ENCODE measurements around the gene P2RX6. TPM values are rescaled to one million over a fixed set of nuclear protein-coding genes. Genes with fewer than 3 reads are reported as not detected.
A peak's percentile ranks its signal among the peaks of the same experiment; 100 is the strongest.
"Not testable (repeated sequence)": the region's sequence is repeated elsewhere in the genome, so short reads cannot be mapped to it uniquely, and the experiment has no call there.

P2RX6 gene
- total RNA-seq, 1 experiment from 2014 or later = 2.8 TPM

- no peak for DNase-seq (ENCODE audit: low spot score)
Observed at GRCh38 chr22:20994128-20994901, 20.6 kb upstream of the P2RX6 start.

GRCh38 chr22:20994902-20995241 is 20.1 kb upstream of the P2RX6 start:
- no peak for DNase-seq (ENCODE audit: low spot score)

DNA sequence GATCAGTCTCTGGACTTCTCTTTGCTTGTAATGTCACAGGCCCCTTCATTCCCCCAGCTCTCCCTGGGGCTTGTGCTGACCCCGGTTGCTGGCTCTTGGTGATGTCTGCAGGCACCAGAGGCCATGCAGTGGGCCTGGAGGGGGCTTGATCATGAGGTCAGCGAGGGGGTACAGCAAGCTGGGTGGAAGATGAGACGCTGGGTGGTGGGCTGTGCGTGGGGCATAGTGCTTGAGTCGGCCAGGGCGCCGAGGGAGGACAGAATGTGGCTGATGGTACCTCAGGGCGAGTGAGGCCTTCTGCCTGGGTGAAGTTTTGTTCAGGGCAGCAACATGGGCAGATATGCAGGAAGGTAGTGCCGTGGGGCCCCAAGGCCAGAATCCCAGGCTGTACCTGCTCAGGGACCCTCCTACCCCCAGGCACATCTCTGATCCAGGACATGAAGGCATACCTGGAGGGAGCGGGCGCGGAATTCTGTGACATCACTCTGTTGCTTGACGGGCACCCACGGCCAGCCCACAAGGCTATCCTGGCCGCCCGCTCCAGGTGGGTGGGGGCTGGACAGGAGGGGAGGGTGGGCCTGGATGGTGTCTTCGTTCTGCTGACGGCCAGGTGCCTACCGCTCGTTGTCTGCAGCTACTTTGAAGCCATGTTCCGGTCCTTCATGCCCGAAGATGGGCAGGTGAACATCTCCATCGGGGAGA is 19.5 kb upstream of the P2RX6 start:
- DNase-seq (ENCODE audit: low spot score) = no peak

- no peak for DNase-seq (ENCODE audit: low spot score)
Observed at GRCh38 chr22:20996031-20996410, 18.9 kb upstream of the P2RX6 start.

GRCh38 chr22:20996598-20997535 is 18.1 kb upstream of the P2RX6 start:
- DNase-seq (ENCODE audit: low spot score) = no peak

DNA sequence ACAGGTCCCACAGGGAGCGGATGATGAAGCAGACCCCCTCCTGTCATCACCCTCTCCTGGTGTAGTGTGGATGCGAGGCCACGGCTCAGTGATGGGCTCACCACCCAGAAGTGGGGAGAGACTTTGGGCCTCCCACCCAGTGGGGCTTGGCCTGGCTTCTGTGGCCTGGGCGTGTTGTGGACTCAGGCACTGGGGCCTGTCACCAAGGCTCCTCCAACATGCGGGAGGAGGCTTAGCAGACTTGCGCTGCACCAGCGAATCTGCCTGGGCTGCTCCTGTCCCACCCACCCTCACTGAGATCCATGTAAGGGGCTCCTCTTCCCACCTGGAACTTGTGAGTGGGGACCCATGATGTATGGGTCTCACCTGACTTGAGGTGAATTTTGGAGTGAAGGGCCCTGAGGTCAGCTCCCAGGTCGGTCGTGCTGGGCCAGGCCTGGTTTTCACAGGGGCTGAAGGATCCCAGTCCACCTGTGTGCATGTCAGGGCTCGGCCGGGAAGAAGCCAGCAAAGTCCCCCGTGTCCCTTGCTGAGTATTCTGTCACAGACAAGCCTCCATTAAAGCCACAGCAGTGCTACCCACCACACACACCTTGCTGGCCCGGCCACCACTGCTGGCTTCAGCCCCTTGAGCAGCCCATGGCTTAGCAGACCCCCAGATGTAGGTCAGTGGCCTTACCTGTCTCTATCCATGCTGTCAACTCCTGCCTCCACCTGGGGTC is 17.3 kb upstream of the P2RX6 start:
- no peak for DNase-seq (ENCODE audit: low spot score)

DNA sequence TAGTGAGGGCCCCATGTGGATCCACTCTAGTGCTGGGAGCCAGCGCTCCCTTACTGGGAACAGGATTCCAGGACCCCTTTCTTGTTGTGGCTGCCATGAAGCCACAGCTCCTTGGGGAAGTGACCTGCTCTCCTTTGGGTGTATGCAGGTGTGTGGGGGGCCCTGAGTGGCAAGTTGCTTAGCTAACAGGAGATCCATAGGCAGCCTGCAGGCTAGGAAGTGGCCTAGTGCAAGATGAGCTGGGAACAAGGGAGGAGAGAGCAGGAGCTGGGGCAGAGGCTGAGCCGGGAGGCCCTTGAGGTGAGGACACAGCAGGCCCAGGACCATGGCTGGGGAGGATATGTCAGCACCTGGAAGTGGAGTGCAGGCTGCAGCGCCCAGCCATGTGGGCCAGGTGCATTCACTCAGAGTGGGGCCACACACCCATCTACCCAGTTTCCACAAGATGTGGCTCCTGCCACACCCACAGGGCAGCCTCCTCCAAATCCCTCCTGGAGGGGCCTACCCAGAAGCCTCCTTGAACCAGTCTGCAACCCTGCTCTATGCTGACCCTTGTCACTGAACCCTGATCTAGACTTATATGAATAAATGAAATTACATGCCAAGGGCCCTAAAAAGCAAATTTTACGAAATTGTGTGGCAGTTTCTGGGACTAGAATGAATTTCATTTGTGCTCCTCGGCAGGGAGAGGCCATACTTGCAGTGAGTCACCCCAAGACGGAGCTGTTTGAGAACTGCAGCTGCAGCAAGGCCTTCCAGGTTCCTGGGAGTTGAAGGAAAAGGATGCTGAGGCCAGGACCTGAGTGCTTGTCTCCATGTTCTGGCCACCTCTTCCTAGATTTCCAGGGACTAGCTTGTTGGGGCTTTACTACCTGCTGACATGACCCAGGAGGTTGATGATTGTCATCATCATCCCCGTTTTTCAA is 16.3 kb upstream of the P2RX6 start:
- no peak for DNase-seq (ENCODE audit: low spot score)

DNA sequence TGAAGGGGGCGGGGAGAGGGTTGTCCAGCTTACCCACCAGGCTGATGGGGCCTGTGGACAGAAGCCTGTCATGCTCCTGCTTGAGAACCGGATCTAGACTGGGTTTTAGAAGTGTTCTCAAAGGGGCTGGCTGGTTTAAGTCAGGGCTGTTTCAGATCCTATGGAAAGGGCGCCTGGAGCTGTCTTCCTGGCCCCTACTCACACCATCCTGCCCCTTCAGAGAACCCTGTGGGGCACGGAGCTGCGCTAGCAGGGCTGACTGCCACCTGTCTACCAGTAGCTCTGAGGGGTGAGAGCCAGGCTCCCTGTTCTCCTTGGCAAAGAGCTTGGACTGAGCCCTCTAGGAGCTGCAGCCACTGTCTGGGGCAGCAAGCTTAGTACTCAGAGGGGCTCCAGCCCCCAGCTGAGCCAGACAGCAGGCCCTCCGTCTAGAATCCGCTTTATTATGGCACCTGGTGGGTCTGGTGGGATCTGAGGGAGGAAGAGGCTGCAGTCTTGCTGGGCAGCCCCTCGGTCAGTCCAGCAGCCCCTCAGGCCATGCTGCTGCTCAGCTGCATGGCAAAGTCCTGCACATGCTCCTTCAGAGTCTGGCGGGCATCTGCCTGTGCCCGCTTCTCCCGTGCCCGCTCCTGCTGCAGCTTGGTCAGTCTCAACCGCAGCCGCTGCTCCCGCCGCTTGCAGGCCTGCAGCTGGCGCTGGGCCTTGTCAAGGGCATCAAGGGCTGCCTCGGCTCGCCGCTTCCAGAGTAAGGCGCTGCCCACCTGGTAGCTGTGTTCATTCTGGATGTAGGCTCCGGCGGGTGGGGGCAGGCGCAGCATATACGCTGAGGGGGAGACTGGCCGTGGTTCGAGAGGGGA is 15.4 kb upstream of the P2RX6 start:
- DNase-seq (ENCODE audit: low spot score) = no peak

DNA sequence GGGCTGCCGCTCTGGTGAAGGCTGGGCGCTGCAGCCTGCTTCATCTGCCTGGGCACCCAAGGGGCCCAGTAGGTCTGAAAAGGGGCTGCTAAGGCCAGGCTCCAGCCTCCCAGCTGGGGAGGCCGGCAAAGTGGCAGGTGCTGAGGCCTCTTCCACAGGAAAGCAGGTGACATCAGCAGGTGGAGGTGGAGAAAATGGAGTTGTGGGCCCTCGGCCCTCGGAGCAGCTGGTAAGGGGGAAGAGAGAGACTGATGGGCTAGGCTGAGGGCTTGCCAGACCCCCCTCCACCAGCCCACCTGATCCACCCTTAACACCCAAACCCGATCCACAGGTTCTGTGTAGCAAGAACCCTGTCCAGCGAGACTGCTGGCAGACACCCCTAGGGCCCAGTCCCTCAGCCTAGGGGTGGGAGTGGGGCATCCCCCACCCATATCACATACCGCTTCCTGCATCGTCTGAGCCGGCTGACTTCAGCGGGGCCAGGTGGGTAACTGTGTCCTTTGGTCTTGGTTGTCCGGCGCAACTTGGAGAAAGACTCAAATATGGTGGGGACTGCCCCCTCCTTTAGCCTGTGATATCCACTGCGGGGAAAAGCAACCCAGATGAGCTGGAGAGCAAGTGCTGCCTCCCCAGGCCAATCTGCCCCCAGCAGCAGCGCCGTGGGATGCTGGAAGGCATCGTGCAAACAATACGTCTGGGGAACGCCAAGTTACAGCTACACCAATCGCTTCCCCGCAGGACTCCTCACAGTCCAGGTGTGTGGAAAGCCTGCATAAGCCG is 14.6 kb upstream of the P2RX6 start:
- no peak for DNase-seq (ENCODE audit: low spot score)

GRCh38 chr22:21000987-21001600 is 13.9 kb upstream of the P2RX6 start:
- DNase-seq (ENCODE audit: low spot score) = no peak

GRCh38 chr22:21001601-21002325 is 13.2 kb upstream of the P2RX6 start, which contains the start of gene THAP7:
THAP7 (minus strand) TSS chr22:21002118; CDS start chr22:21001911, 207 bp downstream.
- DNase-seq (ENCODE audit: low spot score) = peak; percentile 84

GRCh38 chr22:21003782-21004181 is 11.2 kb upstream of the P2RX6 start:
- no peak for DNase-seq (ENCODE audit: low spot score)

DNA sequence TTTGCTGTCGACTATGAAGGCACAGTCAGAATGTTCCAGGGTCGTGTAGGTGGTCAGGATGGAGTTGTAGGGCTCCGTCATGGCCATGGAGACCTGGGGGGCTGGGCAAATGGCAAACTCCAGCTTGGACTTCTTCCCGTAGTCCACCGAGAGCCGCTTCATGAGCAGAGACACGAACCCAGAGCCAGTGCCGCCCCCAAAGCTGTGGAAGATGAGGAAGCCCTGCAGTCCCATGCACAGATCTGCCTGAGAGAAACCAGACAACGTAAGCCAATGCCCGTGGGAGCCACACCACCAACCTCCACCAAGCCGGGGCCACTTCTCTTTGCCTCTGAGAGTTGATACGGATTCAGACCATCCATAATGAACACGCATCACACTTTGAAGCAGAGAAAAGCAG is 5.8 kb upstream of the P2RX6 start:
- DNase-seq (ENCODE audit: low spot score) = not testable (repeated sequence)

DNA sequence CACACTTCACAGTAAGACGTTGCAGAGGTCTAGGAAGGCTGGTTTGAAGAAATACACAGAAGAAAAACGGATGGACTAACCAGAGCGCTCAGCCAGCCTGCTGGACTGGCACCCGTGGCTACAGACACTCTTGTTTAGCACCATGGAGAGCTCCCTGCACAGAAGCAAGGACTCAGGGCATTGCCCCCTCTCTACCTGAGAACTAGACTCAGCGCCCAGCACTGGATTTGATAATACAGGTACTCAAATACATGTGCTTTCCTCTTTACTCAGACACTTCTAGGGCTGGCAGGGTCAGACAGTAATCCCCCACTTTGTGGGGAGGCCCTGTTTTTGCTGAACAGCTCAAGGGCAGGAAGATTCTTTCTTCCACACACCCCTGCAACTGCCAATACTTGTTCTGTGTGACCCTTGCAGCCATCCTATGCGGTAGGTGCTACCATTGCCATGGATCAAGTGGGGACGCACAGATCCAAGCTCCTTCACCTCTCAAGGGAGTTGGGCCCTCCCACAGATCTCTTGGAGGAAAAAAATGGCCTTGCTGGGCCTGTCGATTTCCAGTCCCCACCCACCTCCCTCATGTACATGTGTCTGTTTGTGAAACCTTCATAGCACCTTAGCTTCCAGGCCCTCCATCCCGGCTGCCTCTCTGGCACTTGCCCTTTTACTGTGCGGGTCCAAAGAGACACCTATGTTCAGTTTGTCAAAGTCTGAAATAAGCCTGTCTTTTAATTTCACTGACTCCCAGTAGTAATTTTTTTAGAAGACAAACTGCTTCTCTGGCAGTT is 5.1 kb upstream of the P2RX6 start:
- DNase-seq (ENCODE audit: low spot score) = no peak

DNA sequence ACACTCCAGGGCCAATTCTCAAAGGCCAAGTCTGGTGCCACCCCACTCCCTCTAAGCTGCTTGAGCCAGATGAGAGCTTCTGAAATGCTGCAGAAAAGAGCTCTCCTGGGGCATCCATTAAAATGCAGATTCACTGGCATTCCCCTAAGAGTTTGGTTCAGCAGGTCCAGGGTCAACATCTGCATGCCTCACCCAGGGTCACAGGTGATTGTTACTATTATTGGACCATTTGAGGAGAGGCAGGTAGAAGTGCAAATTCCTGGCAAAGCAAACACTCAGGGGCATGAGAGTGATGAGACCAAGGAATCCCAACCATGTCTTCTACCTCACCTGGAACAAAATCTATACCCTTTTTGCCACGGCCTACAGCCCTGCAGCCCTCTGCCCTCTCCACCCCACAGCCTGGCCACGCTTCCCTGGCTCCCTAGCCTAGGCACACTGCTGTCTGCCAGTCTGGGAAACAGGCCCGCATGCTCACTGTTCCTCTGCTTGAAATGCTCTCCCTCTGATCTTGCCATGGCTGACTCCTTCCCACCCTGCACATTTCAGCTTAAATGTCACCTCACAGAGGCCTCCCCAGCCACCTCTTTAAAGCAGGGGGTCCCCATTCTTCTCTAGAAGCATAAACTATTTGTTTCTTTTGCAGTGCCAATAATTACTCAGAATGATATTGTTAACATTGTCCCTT is 4.4 kb upstream of the P2RX6 start:
- DNase-seq (ENCODE audit: low spot score) = no peak

Measured in A172 (cell line).